ENCODE data around the gene PLA2G2C. TPM values are rescaled to one million over a fixed set of nuclear protein-coding genes. Genes with fewer than 3 reads are reported as not detected.

Gene PLA2G2C
- total and polyA plus RNA-seq, 2 of the 13 experiments (the other 11 are each of a cell fraction or from before 2014, with no cell fraction given), result not detected

GRCh38 chr1:20158358-20159070 is 27.8 kb downstream of the PLA2G2C start:
- ATAC-seq (no peak), DNase-seq (ENCODE audit: low spot score) (no peak), FAIRE-seq (no peak)
- Histone ChIP-seq H4K20me1 (ENCODE audit: insufficient read depth, low read length) (no peaks in the 10 kb centered on the region), H3K27me3 (ENCODE audit: control insufficient read depth in 1 of 2, insufficient read depth in 2 of 2, low read length in 2 of 2) (0 out of 5 replicates have a peak, but pooled peaks cover 0 to 2% of the 10 kb centered on the region in 2 experiments), H2AFZ (ENCODE audit: low read length) (no peak overlapping the region), H3K9ac (ENCODE audit: insufficient read depth, low read depth, low read length) (no peak overlapping the region), H3K4me3 (replicated peaks in 1 of 3; ENCODE audit: insufficient read depth in 1 of 3, low read depth in 2 of 3, low read length in 3 of 3) (no peak overlapping the region), H3K9me3 (ENCODE audit: low read length) (peaks cover 32% of the 10 kb centered on the region), H3K4me1 (ENCODE audit: insufficient read depth, low read length) (peaks cover 11% of the 10 kb centered on the region), H3K36me3 (replicated peaks in 1 of 2; ENCODE audit: control insufficient read depth in 1 of 2, insufficient read depth in 2 of 2, low read length in 2 of 2) (no peaks in the 10 kb centered on the region), H3K4me2 (ENCODE audit: low read depth, low read length) (no peak overlapping the region), H3K27ac (ENCODE audit: extremely low read length, insufficient read depth, low read length) (no peak overlapping the region), H3K79me2 (ENCODE audit: insufficient read depth, low read length) (no peaks in the 10 kb centered on the region)
- no peak for TF ChIP-seq AKNA (CRISPR knock-in tag; IDR thresholded peaks at IDR 0.05; ENCODE audit: borderline replicate concordance)
- 38% methylated on average over 7 of the region's 7 CpGs for WGBS (ENCODE audit: low lambda C conversion rate)
- ChIA-PET CTCF (ENCODE audit: low intra/inter-chr PET ratio, low total read pairs) (no interaction called here), POLR2A (no interaction called here)
- no TSS peak for BruUV-seq (replicated peaks)
- intact Hi-C loops (cut with micrococcal nuclease; ENCODE audit: unreplicated experiment) (no loop called here), in situ Hi-C loops (cut with HindIII; ENCODE audit: extremely low pct_ligation_motif_present, low pct_unique_long_range_greater_than_20kb) (no loop called here)

All from HepG2 (cell line).